Trophoblast cell (in vitro differentiated cells and primary cell): ENCODE data around the gene OR8A1.

Source experiments
- DNase-seq, 2 donors: peaks; one replicate each; pipeline ENCODE4 v3.0.0-alpha.2; 2016
- H2AFZ ChIP-seq: 2 replicates; pipeline ENCODE4 v1.6.1; 2013; ENCODE audit warnings: low read length, moderate library complexity, mild to moderate bottlenecking; ENCODE audit not compliant: insufficient read depth, poor library complexity
- H2AK5ac ChIP-seq: 2 replicates; pipeline ENCODE4 v1.6.1; 2013; ENCODE audit warnings: mild to moderate bottlenecking, low read length
- H2BK120ac ChIP-seq: 2 replicates; pipeline ENCODE4 v1.6.1; 2013; ENCODE audit warnings: low read length, mild to moderate bottlenecking, moderate library complexity; ENCODE audit not compliant: insufficient read depth, poor library complexity
- H2BK12ac ChIP-seq: 2 replicates; pipeline ENCODE4 v1.6.1; 2013; ENCODE audit warnings: mild to moderate bottlenecking, low read length, moderate library complexity
- H2BK5ac ChIP-seq: 2 replicates; pipeline ENCODE4 v1.6.1; 2013; ENCODE audit warnings: low read length, low read depth, moderate library complexity, mild to moderate bottlenecking; ENCODE audit not compliant: poor library complexity
- H3K14ac ChIP-seq: 2 replicates; pipeline ENCODE4 v1.6.1; 2013; ENCODE audit warnings: mild to moderate bottlenecking, low read length
- H3K18ac ChIP-seq: 2 replicates; pipeline ENCODE4 v1.6.1; 2013; ENCODE audit warnings: mild to moderate bottlenecking, low read length
- H3K23ac ChIP-seq: 2 replicates; pipeline ENCODE4 v1.6.1; 2013; ENCODE audit warnings: low read length
- H3K27ac ChIP-seq: 2 replicates; pipeline ENCODE4 v1.5.1; 2013; ENCODE audit warnings: low read depth, mild to moderate bottlenecking, inconsistent platforms, low read length, moderate library complexity
- H3K27me3 ChIP-seq: 2 replicates; pipeline ENCODE4 v1.6.1; 2013; ENCODE audit warnings: inconsistent platforms, mild to moderate bottlenecking, low read length, moderate library complexity; ENCODE audit not compliant: insufficient read depth
- H3K36me3 ChIP-seq, 2 experiments: 1 replicate in 1 of 2; 2 replicates in 1 of 2; pipeline ENCODE4 v1.6.1; 2013; ENCODE audit warnings: low read length in 2 of 2, mild to moderate bottlenecking in 2 of 2, moderate library complexity in 1 of 2; ENCODE audit not compliant: insufficient read depth in 2 of 2, control insufficient read depth in 1 of 2
- H3K4ac ChIP-seq: 2 replicates; pipeline ENCODE4 v1.6.1; 2013; ENCODE audit warnings: low read depth, mild to moderate bottlenecking, low read length, moderate library complexity
- H3K4me1 ChIP-seq, 2 experiments: 1 replicate in 1 of 2; 2 replicates in 1 of 2; pipeline ENCODE4 v1.6.1; 2013; ENCODE audit warnings: low read length in 2 of 2, mild to moderate bottlenecking in 2 of 2, moderate library complexity in 1 of 2; ENCODE audit not compliant: insufficient read depth in 2 of 2, control insufficient read depth in 1 of 2
- H3K4me2 ChIP-seq: 2 replicates; pipeline ENCODE4 v1.6.1; 2013; ENCODE audit warnings: inconsistent platforms, mild to moderate bottlenecking, low read length, moderate library complexity
- H3K4me3 ChIP-seq: 2 replicates; pipeline ENCODE4 v1.5.1; 2013; ENCODE audit warnings: mild to moderate bottlenecking, low read depth, low read length, inconsistent platforms
- H3K79me1 ChIP-seq: one replicate; pipeline ENCODE4 v1.6.1; 2013; ENCODE audit warnings: low read length
- H3K79me2 ChIP-seq: 2 replicates; pipeline ENCODE4 v1.6.1; 2013; ENCODE audit warnings: low read length, mild to moderate bottlenecking; ENCODE audit not compliant: control insufficient read depth, insufficient read depth, poor library complexity
- H3K9ac ChIP-seq: 2 replicates; pipeline ENCODE4 v1.6.1; 2013; ENCODE audit warnings: mild to moderate bottlenecking, low read length
- H3K9me3 ChIP-seq: 2 replicates; pipeline ENCODE4 v1.6.1; 2013; ENCODE audit warnings: low read depth, mild to moderate bottlenecking, control low read depth, inconsistent platforms, low read length; ENCODE audit not compliant: insufficient read depth
- H4K12ac ChIP-seq: 2 replicates; pipeline ENCODE4 v1.6.1; 2013; ENCODE audit warnings: low read depth, mild to moderate bottlenecking, low read length, moderate library complexity
- H4K8ac ChIP-seq: 2 replicates; pipeline ENCODE4 v1.6.1; 2013; ENCODE audit warnings: low read depth, mild to moderate bottlenecking, low read length, moderate library complexity
- H4K91ac ChIP-seq: one replicate; pipeline ENCODE4 v1.6.1; 2013; ENCODE audit warnings: low read depth, mild to moderate bottlenecking, low read length, moderate library complexity
- WGBS: extraction: QIAGEN DNeasy Blood & Tissue Kit; methylation state at CpG from one replicate; pipeline ENCODE4 v1.1.7; 2013; ENCODE audit warnings: missing lambda C conversion rate; ENCODE audit not compliant: insufficient read length, insufficient coverage; ENCODE audit errors: extremely low coverage; 5-methylcytosine and 5-hydroxymethylcytosine counted together

The OR8A1 gene

DNA sequence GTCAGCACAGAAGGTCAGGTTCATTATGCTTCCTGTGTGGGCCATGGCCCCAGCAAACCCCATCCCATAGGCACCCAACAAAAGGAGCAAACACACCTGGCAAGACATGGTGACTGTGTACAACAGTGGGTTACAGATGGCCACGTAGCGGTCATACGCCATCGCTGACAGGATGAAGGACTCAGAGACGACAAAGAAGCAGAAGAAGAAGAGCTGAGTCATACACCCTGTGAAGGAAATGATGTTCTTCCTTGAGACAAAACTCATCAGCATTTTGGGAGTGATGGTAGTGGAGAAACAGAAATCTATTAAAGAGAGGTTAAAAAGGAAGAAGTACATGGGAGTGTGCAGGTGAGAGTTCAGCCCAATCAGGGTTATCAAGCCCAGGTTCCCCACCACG, 26.7 kb upstream of the OR8A1 start:
- Histone ChIP-seq H3K79me2 (no peaks in the 10 kb centered on the region), H4K91ac (no peak overlapping the region), H3K27me3 (no peaks in the 10 kb centered on the region), H2BK120ac (no peak overlapping the region), H3K4me3 (no peak overlapping the region), H3K9me3 (no peaks in the 10 kb centered on the region), H3K4ac (no peak overlapping the region), H3K4me1 (no peaks in the 10 kb centered on the region), H2AFZ (no peak overlapping the region), H4K12ac (no peak overlapping the region), H3K4me2 (no peak overlapping the region), H3K14ac (no peak overlapping the region), H2BK12ac (no peak overlapping the region), H3K27ac (no peak overlapping the region), H3K79me1 (no peaks in the 10 kb centered on the region), H3K23ac (no peak overlapping the region), H2AK5ac (no peak overlapping the region), H2BK5ac (no peak overlapping the region), H4K8ac (no peak overlapping the region), H3K18ac (no peak overlapping the region), H3K36me3 (no peaks in the 10 kb centered on the region), H3K9ac (no peak overlapping the region)
- WGBS, result no CpG with 5 or more reads among the region's 6 CpGs
- DNase-seq, result no peak

- no peaks in the 10 kb centered on the region for H3K36me3 ChIP-seq
- H3K14ac ChIP-seq, result no peak within 1 kb of the TSS
- no peak within 1 kb of the TSS for H3K18ac ChIP-seq
- H3K4me3 ChIP-seq, result no peak within 1 kb of the TSS
- peak within 1 kb of the TSS; percentile 42 for H3K23ac ChIP-seq
- H3K27me3 ChIP-seq, result no peaks in the 10 kb centered on the region
- H3K4me1 ChIP-seq, result no peaks in the 10 kb centered on the region
- H4K8ac ChIP-seq, result no peak within 1 kb of the TSS
- H3K79me2 ChIP-seq, result no peaks in the 10 kb centered on the region
- no peak within 1 kb of the TSS for H3K4ac ChIP-seq
- no peak within 1 kb of the TSS for H2BK5ac ChIP-seq
- no peak within 1 kb of the TSS for H3K9ac ChIP-seq
- WGBS, result no CpG with 5 or more reads among the region's 5 CpGs
- no peak within 1 kb of the TSS for H2AK5ac ChIP-seq
- no peak for DNase-seq
- no peaks in the 10 kb centered on the region for H3K79me1 ChIP-seq
- no peak within 1 kb of the TSS for H2BK120ac ChIP-seq
- H4K12ac ChIP-seq, result no peak within 1 kb of the TSS
- H3K27ac ChIP-seq, result no peak within 1 kb of the TSS
- no peaks in the 10 kb centered on the region for H3K9me3 ChIP-seq
- no peak within 1 kb of the TSS for H2AFZ ChIP-seq
- H2BK12ac ChIP-seq, result no peak within 1 kb of the TSS
- no peak within 1 kb of the TSS for H4K91ac ChIP-seq
- no peak within 1 kb of the TSS for H3K4me2 ChIP-seq
Measured at GRCh38 chr11:124543554-124543953, 26.2 kb upstream of the OR8A1 start, which contains the start of gene OR8B12. Gene OR8B12, minus strand, starts transcription at chr11:124543654. Its CDS starts 0 bp downstream, at chr11:124543654.

GRCh38 chr11:124551189-124551588, 18.6 kb upstream of the OR8A1 start:
- Histone ChIP-seq H3K27ac (no peak overlapping the region), H3K14ac (no peak overlapping the region), H3K23ac (no peak overlapping the region), H3K27me3 (no peaks in the 10 kb centered on the region), H2BK12ac (no peak overlapping the region), H3K79me2 (no peaks in the 10 kb centered on the region), H3K4ac (no peak overlapping the region), H4K91ac (no peak overlapping the region), H4K12ac (no peak overlapping the region), H3K36me3 (no peaks in the 10 kb centered on the region), H3K4me3 (no peak overlapping the region), H2AK5ac (no peak overlapping the region), H3K4me1 (no peaks in the 10 kb centered on the region), H2AFZ (no peak overlapping the region), H3K9ac (no peak overlapping the region), H2BK120ac (no peak overlapping the region), H3K18ac (no peak overlapping the region), H3K9me3 (no peaks in the 10 kb centered on the region), H3K4me2 (no peak overlapping the region), H3K79me1 (no peaks in the 10 kb centered on the region), H2BK5ac (no peak overlapping the region), H4K8ac (no peak overlapping the region)
- WGBS, result no CpG with 5 or more reads among the region's 6 CpGs
- no peak for DNase-seq

GRCh38 chr11:124551987-124552386, 17.8 kb upstream of the OR8A1 start:
- H3K79me2 ChIP-seq, result no peaks in the 10 kb centered on the region

More at GRCh38 chr11:124551987-124552386, 17.8 kb upstream of the OR8A1 start:
- Histone ChIP-seq H3K9ac (no peak overlapping the region), H2BK12ac (no peak overlapping the region), H3K9me3 (no peaks in the 10 kb centered on the region), H3K79me1 (no peaks in the 10 kb centered on the region), H3K14ac (no peak overlapping the region), H3K4me2 (no peak overlapping the region), H3K4me1 (no peaks in the 10 kb centered on the region), H3K27me3 (no peaks in the 10 kb centered on the region), H2AK5ac (no peak overlapping the region), H3K27ac (no peak overlapping the region), H3K4me3 (no peak overlapping the region), H2BK5ac (no peak overlapping the region), H4K8ac (no peak overlapping the region), H3K23ac (no peak overlapping the region), H2BK120ac (no peak overlapping the region), H3K18ac (no peak overlapping the region), H4K12ac (no peak overlapping the region), H4K91ac (no peak overlapping the region), H2AFZ (no peak overlapping the region), H3K36me3 (no peaks in the 10 kb centered on the region), H3K4ac (no peak overlapping the region)
- no CpG with 5 or more reads among the region's 4 CpGs for WGBS
- no peak for DNase-seq
